ENCODE measurements around the gene CMTM7.

The CMTM7 gene

DNA sequence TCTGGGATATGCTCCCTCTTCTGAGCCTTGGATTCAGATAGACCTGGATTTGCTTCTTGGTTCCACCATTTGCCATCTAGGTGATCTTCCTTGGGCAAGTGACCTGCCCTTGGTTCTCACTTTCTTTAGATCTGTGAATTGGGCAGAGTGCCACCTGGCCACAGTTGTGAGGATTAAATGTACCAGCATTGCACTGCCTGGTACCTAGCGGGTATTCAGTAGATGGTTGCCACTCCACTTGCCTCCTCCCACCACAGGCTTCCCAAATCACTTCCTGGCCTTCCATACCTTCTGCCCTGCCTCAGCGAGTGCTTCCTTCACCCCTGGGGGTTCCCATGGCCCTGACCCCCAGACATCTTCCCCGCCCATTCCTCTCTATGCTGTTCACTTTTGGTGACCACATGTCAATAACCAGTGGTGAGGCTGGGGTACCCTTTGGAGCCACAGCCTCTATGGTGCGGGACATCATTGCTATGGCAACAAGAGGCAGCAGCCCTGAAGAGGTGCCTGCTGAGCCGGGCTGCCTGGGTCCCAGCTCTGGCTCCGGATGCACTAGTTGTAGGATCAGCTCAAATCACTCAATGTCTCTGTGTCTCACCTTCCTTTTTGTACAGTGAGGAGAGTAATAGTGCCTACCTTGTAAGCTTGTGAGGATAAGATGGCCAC, 40.5 kb downstream of the CMTM7 start:
- in situ Hi-C loops (cut with HindIII; ENCODE audit: low pct_ligation_motif_present, low sequenced_read_pairs) = no loop called here
- TF ChIP-seq, protein P1, sequence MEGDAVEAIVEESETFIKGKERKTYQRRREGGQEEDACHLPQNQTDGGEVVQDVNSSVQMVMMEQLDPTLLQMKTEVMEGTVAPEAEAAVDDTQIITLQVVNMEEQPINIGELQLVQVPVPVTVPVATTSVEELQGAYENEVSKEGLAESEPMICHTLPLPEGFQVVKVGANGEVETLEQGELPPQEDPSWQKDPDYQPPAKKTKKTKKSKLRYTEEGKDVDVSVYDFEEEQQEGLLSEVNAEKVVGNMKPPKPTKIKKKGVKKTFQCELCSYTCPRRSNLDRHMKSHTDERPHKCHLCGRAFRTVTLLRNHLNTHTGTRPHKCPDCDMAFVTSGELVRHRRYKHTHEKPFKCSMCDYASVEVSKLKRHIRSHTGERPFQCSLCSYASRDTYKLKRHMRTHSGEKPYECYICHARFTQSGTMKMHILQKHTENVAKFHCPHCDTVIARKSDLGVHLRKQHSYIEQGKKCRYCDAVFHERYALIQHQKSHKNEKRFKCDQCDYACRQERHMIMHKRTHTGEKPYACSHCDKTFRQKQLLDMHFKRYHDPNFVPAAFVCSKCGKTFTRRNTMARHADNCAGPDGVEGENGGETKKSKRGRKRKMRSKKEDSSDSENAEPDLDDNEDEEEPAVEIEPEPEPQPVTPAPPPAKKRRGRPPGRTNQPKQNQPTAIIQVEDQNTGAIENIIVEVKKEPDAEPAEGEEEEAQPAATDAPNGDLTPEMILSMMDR (IDR thresholded peaks at IDR 0.05; ENCODE audit: low read depth, low read length, missing control alignments) = no peak
- no peak for DNase-seq
- no peak overlapping the region for H3K27ac ChIP-seq
- no peaks in the 10 kb centered on the region for H3K27me3 ChIP-seq (replicated peaks)
- no peaks in the 10 kb centered on the region for H3K36me3 ChIP-seq (replicated peaks)
- no peak overlapping the region for H3K4me3 ChIP-seq (ENCODE audit: low read depth, low read length)

DNA sequence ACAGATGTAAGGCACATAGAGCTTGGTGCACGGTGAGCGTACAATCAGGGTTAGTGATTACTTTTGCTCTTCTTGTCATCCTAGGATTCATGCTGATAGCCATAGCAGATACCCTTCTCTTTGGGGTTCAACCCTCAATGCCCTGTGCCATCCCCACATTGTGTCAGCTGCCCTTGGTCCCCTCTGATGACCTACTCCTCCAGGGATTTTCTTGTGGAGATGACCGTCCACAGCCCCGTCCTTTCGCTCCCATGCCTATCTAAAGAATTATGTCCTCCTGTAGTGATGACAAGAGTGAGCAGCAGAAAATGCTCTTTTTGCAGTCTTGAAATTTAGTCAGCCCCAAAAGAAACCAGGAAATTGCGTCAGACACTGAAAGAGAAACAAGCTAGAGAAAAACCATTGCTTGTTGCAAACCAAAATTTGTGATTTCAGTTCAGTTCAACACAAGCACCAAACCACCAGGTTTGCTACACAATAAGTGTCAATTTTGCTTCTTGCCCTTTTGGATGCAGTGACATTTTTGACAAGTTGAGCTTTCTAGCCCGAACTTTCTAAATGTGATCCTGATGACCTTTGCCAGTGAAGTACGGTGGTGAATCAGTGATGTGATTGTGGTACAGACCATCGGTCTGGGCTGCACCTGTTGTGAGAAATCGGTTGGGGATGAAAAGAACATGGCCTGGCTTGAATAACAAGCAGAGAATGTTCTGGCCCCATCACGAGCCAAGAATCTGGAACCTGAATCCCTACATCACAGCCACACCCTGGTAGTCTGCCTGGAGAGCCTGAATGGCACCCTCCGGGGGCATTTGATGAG, 41.3 kb downstream of the CMTM7 start:
- Histone ChIP-seq H3K27ac (no peak overlapping the region), H3K27me3 (replicated peaks) (no peaks in the 10 kb centered on the region), H3K36me3 (replicated peaks) (no peaks in the 10 kb centered on the region), H3K4me3 (ENCODE audit: low read depth, low read length) (no peak overlapping the region)
- no peak for DNase-seq
- TF ChIP-seq, protein P1 (IDR thresholded peaks at IDR 0.05; ENCODE audit: low read depth, low read length, missing control alignments) = no peak
- in situ Hi-C loops (cut with HindIII; ENCODE audit: low pct_ligation_motif_present, low sequenced_read_pairs) = no loop called here

DNA sequence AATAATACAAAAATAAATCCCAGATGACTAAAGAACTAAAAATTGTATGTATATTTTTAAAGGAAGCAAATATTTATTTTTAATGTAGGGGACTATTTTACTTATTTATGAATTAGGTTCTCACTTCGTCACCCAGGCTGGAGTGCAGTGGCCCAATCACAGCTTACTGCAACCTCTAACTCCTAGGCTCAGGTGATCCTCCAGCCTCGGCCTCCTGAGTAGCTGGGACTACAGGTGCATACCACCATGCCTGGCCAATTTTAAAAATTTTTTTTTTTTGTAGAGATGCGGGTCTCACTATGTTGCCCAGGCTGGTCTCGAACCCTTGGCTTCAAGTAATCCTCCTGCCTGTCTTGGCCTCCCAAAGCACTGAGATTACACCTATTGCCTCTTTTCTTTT, 42.6 kb downstream of the CMTM7 start:
- H3K27me3 ChIP-seq (replicated peaks) = no peaks in the 10 kb centered on the region
- no peak overlapping the region for H3K4me3 ChIP-seq (ENCODE audit: low read depth, low read length)
- in situ Hi-C loops (cut with HindIII; ENCODE audit: low pct_ligation_motif_present, low sequenced_read_pairs) = no loop called here
- no peaks in the 10 kb centered on the region for H3K36me3 ChIP-seq (replicated peaks)
- no peak overlapping the region for H3K27ac ChIP-seq
- TF ChIP-seq, protein P1 (IDR thresholded peaks at IDR 0.05; ENCODE audit: low read depth, low read length, missing control alignments) = no peak
- DNase-seq = no peak

- Histone ChIP-seq H3K4me3 (ENCODE audit: low read depth, low read length) (no peak overlapping the region), H3K27ac (no peak overlapping the region), H3K27me3 (replicated peaks) (no peaks in the 10 kb centered on the region), H3K36me3 (replicated peaks) (no peaks in the 10 kb centered on the region)
- TF ChIP-seq, protein P1 (IDR thresholded peaks at IDR 0.05; ENCODE audit: low read depth, low read length, missing control alignments) = no peak
- peak; percentile 24 for DNase-seq
- in situ Hi-C loops (cut with HindIII; ENCODE audit: low pct_ligation_motif_present, low sequenced_read_pairs) = no loop called here
Observed at GRCh38 chr3:32435911-32436815, 44.5 kb downstream of the CMTM7 start.

DNA sequence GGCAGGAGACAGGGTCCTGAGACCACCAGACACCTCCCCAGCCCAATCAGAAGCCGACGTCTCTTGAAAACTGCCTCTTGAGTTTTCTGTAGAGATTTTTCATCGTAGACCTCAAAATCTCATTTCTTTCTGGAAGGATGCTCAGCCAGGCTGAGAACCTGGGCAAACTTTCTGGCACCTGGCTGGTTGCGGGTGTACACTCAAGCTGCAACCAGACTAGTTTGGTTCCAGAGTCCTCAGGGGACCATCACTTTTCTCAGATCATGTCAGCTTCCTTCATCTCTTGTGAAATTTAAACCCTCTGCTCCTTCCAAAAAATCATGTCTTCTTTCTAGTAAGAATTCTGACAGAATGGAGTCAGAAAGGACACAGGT, 45.1 kb downstream of the CMTM7 start:
- in situ Hi-C loops (cut with HindIII; ENCODE audit: low pct_ligation_motif_present, low sequenced_read_pairs) = no loop called here
- H3K27me3 ChIP-seq (replicated peaks) = no peaks in the 10 kb centered on the region

More for the DNA sequence above, 45.1 kb downstream of the CMTM7 start:
- no peak overlapping the region for H3K27ac ChIP-seq
- H3K4me3 ChIP-seq (ENCODE audit: low read depth, low read length) = no peak overlapping the region
- no peak for DNase-seq
- TF ChIP-seq, protein P1 (IDR thresholded peaks at IDR 0.05; ENCODE audit: low read depth, low read length, missing control alignments) = no peak
- no peaks in the 10 kb centered on the region for H3K36me3 ChIP-seq (replicated peaks)
